CD4-positive, alpha-beta T cell treated with Interleukin-17A for 1 hour (primary cell): ENCODE measurements around the gene RAB31.

Experiments used
- DNase-seq: peaks from one replicate; pipeline ENCODE4 v3.0.0-alpha.2; 2020

Gene RAB31

DNA sequence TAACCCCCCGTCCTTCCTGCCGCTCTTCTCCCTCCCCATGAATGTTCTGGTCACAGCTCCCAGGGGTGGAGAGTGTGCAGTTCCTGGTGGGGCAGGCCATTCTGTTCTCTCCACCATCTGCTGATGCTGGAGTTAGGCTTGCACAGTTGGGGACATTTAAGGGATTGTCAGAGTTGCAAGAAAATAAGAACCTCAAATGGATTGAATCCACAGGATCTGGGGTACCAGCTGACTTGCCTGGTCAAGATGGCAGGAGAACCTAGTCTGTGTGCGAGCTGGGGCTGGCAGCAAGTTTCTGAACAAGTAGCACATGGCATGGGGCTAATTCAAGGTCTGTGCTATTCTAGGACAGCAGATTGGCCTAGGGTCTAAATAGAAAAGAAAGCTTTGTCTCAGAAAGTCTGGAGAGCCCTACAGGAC lies 116.9 kb downstream of the RAB31 start:
- no peak for DNase-seq

DNA sequence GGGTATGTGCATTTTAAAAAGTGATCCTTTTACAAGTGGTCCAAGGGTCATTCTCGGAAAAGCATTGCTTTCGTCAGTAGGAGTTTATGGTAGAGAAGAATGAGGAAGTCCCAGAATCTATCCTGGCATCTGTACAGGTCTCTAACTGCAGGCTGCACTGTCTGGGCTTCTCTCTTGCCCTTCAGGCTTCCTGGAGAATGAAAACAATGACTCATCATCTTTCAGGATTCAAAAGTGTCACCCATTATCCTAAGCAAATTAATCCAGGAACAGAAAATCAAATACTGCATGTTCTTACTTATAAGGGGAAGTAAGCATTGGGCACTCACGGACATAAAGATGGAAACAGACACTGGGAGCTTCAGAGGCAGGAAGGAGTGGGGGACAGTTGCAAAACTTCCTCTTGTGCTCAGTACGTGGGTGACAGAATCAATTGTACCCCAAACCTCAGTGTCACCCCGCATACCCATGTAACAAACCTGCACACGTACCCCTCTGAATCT lies 117.5 kb downstream of the RAB31 start:
- peak; percentile 3 for DNase-seq

DNA sequence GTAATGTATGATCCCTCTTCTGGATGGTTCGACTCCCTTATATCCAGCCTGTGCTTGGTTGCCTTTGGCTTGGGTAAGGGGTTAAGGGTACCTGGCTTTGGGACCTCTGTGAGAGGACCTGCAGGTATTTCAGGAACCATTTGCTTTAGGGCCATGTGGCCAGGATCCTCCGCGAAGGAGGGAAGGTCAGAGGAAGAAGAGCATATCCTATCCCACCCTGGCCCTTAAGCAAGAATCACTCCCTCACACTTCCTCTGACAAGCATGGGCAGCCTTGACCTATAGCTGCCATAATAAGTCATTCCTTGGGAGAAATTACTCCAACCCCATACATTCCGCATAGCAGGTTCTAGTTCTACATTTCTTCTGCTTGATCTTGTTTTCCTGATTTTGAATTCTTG lies 118.6 kb downstream of the RAB31 start:
- DNase-seq, result no peak

- DNase-seq, result no peak
Measured at GRCh38 chr18:9827211-9827792, 119.2 kb downstream of the RAB31 start.

GRCh38 chr18:9827793-9828505 lies 119.8 kb downstream of the RAB31 start:
- DNase-seq, result peak; percentile 6

- DNase-seq, result no peak
Measured at GRCh38 chr18:9828506-9829396, 120.7 kb downstream of the RAB31 start.

- DNase-seq, result no peak
Measured at GRCh38 chr18:9829397-9829712, 121.3 kb downstream of the RAB31 start.

GRCh38 chr18:9831036-9831722 lies 123.1 kb downstream of the RAB31 start:
- DNase-seq, result no peak

- DNase-seq, result no peak
Measured at GRCh38 chr18:9831723-9832199, 123.7 kb downstream of the RAB31 start.

- no peak for DNase-seq
Measured at GRCh38 chr18:9832871-9833270, 124.8 kb downstream of the RAB31 start.

GRCh38 chr18:9834551-9834950 lies 126.5 kb downstream of the RAB31 start:
- no peak for DNase-seq

DNA sequence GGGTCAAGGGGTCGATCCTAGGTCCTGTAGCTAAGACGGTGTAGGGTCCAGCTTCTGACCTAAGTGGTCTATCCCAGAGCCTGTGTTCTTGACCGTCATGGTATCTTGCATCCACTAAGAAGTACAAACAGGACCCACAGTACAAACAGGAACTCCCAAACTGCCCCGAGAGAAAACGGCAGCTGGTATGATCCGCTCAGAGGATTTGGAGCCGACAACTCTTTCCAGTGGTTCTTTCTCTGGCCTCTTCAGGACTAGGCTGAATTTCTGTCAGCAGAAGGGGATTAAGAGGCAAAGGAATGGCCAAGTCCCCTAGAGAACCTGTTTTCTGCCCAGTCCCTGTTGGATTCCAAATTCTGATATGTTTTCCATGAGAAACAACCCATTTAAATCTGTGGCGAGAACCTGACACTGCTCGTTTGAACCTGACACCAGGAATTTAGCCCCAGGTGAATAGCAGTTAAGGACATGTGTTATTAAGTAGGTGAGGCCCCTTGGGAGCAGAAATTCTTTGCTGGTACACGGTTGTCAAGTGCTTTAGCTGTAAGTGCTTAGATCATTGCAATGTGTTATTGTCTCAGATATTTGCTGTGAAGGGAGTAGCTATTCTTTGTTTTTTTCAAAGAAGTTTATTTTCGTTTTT lies 127.1 kb downstream of the RAB31 start:
- no peak for DNase-seq

GRCh38 chr18:9835825-9836224 lies 127.7 kb downstream of the RAB31 start:
- no peak for DNase-seq

- no peak for DNase-seq
Measured at GRCh38 chr18:9838144-9838877, 130.2 kb downstream of the RAB31 start.

DNA sequence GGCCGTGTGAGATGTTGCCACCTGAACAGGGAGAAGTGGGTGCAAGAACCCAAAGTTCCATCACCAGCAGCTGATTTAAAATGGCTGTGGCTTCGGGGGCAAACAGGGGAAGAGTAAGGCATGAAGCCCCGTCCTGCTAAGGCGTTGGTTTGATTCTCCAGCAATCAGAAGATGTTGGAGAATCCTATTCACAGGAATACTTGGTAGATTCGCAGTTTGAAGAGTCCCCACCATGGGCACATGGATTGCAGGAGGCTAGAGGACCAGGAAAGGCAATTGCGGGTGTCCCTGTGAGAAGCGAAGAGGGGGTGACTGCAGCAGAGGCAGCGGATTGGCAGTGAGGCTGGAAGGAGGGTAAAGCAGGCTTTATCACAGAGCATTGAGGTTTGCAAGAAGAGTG lies 131.1 kb downstream of the RAB31 start:
- no peak for DNase-seq

DNA sequence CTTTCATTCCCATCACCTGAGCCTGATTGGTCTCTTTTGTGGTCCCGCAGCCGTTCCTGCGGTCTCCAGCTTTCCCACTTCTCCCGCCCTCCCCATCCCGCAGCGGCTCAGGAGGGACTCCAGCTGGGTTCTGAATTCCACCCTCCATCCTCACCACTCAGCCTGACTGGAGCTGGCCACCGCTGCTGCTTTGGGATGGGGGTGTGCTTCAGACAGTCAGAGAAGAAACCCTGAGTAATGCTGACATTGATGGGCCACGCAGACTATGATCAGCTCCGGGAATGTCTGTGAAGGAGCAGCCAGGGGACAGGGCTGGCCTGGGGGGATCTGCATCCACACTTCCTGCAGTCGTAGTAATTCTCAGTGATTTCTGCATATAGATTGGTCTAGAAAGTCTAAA lies 131.8 kb downstream of the RAB31 start:
- no peak for DNase-seq

- DNase-seq, result no peak
Measured at GRCh38 chr18:9841752-9842151, 133.7 kb downstream of the RAB31 start.

DNA sequence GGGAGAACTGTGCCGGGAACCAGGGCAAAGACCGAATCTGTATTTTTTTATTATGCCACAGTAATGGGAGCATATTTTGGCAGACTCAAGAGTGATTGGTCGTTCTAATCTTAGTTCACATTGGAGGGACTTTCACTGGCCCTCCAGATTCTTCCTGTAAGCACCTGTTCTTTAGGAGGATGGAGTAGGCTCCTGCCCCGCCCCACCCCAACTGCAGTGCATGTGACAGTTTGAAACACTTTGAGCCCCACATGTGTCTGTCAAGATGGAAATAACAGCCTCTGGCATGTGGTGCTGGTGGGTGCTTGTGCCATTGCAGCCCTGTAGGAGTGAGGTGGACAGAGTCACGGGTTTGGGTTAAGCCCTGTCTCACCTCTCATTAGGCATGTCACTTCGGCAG lies 134.3 kb downstream of the RAB31 start:
- DNase-seq, result no peak

GRCh38 chr18:9845256-9845655 lies 137.2 kb downstream of the RAB31 start:
- DNase-seq, result no peak

DNA sequence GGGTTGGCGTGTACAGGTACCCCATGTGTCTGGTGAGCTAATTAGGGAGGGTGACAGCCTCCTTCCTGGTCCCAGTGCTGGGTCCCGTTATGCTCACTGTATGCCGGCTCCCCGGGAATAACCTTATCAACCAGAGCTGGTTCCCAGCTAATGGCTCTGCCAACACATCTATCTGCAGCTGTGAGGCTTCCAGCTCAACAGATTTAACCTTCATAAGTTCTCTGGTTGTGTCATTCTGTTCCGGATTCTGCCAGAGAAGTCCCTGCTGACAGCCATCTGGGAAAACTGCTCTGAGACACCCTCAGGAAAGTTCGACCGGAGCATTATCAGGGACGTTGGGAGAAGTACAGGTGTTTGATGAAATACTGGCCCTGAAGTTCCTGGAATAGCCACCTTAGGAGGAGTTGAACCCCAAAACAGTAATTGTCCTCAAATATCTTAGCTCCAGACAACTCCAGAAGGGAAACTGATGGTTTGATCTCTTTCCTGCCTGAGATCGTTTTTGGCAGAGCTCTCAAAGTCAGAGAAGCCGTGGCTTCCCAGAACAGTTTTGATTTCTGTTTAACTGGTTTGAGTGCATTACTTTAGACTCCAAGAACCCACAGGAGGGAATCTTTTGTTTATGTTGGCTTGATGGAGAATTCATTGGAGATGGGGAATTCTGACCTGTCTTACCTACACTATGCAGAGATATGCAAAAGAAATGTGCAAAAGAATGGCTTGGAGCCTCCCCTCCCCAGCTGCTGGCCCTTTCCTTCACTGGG lies 138.2 kb downstream of the RAB31 start:
- DNase-seq, result no peak
